ENCODE data around the gene RGS18.

GRCh38 chr1:192186197-192186596 lies 27.9 kb downstream of the RGS18 start:
- no peak for TF ChIP-seq RAD21 (IDR thresholded peaks at IDR 0.05; ENCODE audit: low read depth)
- TF ChIP-seq REST (IDR thresholded peaks at IDR 0.05; ENCODE audit: low read depth), result no peak
- TF ChIP-seq EP300 (IDR thresholded peaks at IDR 0.05; ENCODE audit: borderline replicate concordance), result no peak
- no peak for TF ChIP-seq ZBTB7A (IDR thresholded peaks at IDR 0.05; ENCODE audit: low read depth)
- TF ChIP-seq TAF1 (IDR thresholded peaks at IDR 0.05; ENCODE audit: low read depth), result no peak
- no peak for TF ChIP-seq CREB1 (IDR thresholded peaks at IDR 0.05; ENCODE audit: low read depth)
